OCI-LY7 (cell line): ENCODE measurements around the gene FHL3.

Experiments
- CTCF ChIP-seq: fragments of 200-600 bp; sonication (generic); conservative IDR thresholded peaks from 2 replicates; pipeline ENCODE4 v1.5.1; 2014; ENCODE audit warnings: mild to moderate bottlenecking, antibody characterized with exemption, low read length, moderate library complexity, mixed read lengths
- EZH2phosphoT487 ChIP-seq: fragments of 200-600 bp; sonication (generic); IDR thresholded peaks from 2 replicates; pipeline ENCODE4 v1.6.1; 2018; ENCODE audit warnings: low read depth, borderline replicate concordance, mild to moderate bottlenecking, mixed run types, antibody characterized with exemption, low read length, moderate library complexity, mixed read lengths

GRCh38 chr1:38053416-38054091, 48.2 kb upstream of the FHL3 start:
- TF ChIP-seq EZH2phosphoT487 (no peak), CTCF (no peak)
